Heart right ventricle (tissue), 16 donors: ENCODE data around the gene IP6K1. TPM values are rescaled to one million over a fixed set of nuclear protein-coding genes. Genes with fewer than 3 reads are reported as not detected.

ENCODE experiments used
- ATAC-seq, 8 donors: fragments of 200-7000 bp; cut with Tn5 transposase; one replicate each; pipeline ENCODE4 v1.9.1; 2020; ENCODE audit warnings: mild to moderate bottlenecking in 8 of 8, moderate library complexity in 8 of 8, moderate number of reproducible peaks in 1 of 8
- DNase-seq, 2 donors: peaks; one replicate each; pipeline ENCODE4 v3.0.0-alpha.2; 2020
- H3K27ac ChIP-seq, 10 donors: fragments of 200-600 bp; sonication (generic) in 2 of 10; one replicate each; pipeline versions ENCODE4 v1.5.0 to v1.8.0; 2020 to 2022; ENCODE audit warnings: mild to moderate bottlenecking in 3 of 10
- H3K27me3 ChIP-seq, 7 donors: fragments of 200-600 bp; one replicate each; pipeline ENCODE4 v1.8.0; 2021 to 2022; ENCODE audit warnings: mild to moderate bottlenecking in 2 of 7
- H3K36me3 ChIP-seq, 9 donors: fragments of 200-600 bp; sonication (generic) in 1 of 9; one replicate each; pipeline versions ENCODE4 v1.5.0 to v1.8.0; 2020 to 2022; ENCODE audit warnings: mild to moderate bottlenecking in 2 of 9
- H3K4me1 ChIP-seq, 9 donors: fragments of 200-600 bp; sonication (generic) in 1 of 9; one replicate each; pipeline versions ENCODE4 v1.5.0 to v1.8.0; 2020 to 2022; ENCODE audit warnings: mild to moderate bottlenecking in 4 of 9
- H3K4me3 ChIP-seq, 10 donors: fragments of 200-600 bp; sonication (generic) in 2 of 10; one replicate each; pipeline versions ENCODE4 v1.5.0 to v1.8.0; 2020 to 2022; ENCODE audit warnings: mild to moderate bottlenecking in 7 of 10, moderate library complexity in 2 of 10
- H3K9me3 ChIP-seq, 11 donors: fragments of 200-600 bp in 10 of 11; sonication (generic) in 2 of 11; one replicate each; pipeline versions ENCODE4 v1.5.0 to v1.8.0; 2013 to 2022; ENCODE audit warnings: mild to moderate bottlenecking in 2 of 11, control low read depth in 1 of 11, moderate library complexity in 1 of 11
- WGBS, 2 donors: extraction: QIAGEN DNeasy Blood & Tissue Kit; methylation state at CpG; one replicate each; pipeline ENCODE4 v1.1.7; 2013; ENCODE audit warnings: inconsistent platforms in 1 of 2; 5-methylcytosine and 5-hydroxymethylcytosine counted together
- intact Hi-C, 10 donors: fragments of 100-400 bp; cut with DNase I; formaldehyde crosslinking; loops; one replicate each; pipeline versions ENCODE4 v1.11.1 to v1.14.2; 2022
- polyA plus RNA-seq, 2 donors: library from polyadenylated mRNA; stranded (reverse); fragments of 200-250 nt; gene quantifications; one replicate each; pipeline ENCODE4 v1.2.3, GENCODE V29; 2013
- total RNA-seq, 10 donors: library from RNA; stranded (reverse); fragmentation: NEBNext Ultra II Directional in 3 of 10; extraction: Animal tissue kit (Norgen Biotek cat#: 25700) in 3 of 10; gene quantifications; one replicate each; pipeline versions ENCODE4 v1.2.1 to v1.2.4, GENCODE V29; 2021 to 2023
- TF ChIP-seq, protein P1 (sequence below), 9 donors: fragments of 200-600 bp; sonication (generic) in 2 of 9; IDR thresholded peaks; one replicate each; pipeline versions ENCODE4 v1.5.0 to v1.8.0; 2021 to 2022; ENCODE audit warnings: antibody characterized with exemption in 9 of 9, mild to moderate bottlenecking in 5 of 9, moderate library complexity in 1 of 9
- donor health status: Arrhythmogenic right ventricular cardiomyopathy.
- donor health status: ischemic (EF 13 %, LVEDD 7.1; RV severe dilation, severe dysfunction).
- donor health status: healthy with polysubstance abuse.
- donor health status: DM: no; HTN: yes; CAD: no.
- donor health status: DM: no; HTN: no; CAD: no.
- donor health status: ischemic (EF 25% LVEDD 6.9; RV normal size, moderate dysfunction).
- donor health status: ischemic (EF 25% LVEDD 5.7; RV mildly dilated, moderate dysfunction).
- donor health status: healthy.
- donor health status: DM: yes; HTN: yes; CAD: no.
- donor health status: Ischemic cardiomyopathy.
- donor health status: ischemic (EF 35%, LVEDD 5.7; RV mildly dilated, moderate dysfunction).
- donor health status: nonischemic (EF 11% LVEDD 7.7; RV severe dilation, severe dysfunction).
- donor health status: DM: yes; HTN: yes; CAD: no.
- donor health status: PGD.
- donor health status: ischemic (EF 29% LVEDD 5.4; RV normal size, mild dysfunction).
- donor health status: nonischemic (EF 23%, LVEDD 6.1; RV moderate dilation, normal function).

The IP6K1 gene
- total and polyA plus RNA-seq, 12 donors: 9.0 to 24.4 (median 16.5) TPM

DNA sequence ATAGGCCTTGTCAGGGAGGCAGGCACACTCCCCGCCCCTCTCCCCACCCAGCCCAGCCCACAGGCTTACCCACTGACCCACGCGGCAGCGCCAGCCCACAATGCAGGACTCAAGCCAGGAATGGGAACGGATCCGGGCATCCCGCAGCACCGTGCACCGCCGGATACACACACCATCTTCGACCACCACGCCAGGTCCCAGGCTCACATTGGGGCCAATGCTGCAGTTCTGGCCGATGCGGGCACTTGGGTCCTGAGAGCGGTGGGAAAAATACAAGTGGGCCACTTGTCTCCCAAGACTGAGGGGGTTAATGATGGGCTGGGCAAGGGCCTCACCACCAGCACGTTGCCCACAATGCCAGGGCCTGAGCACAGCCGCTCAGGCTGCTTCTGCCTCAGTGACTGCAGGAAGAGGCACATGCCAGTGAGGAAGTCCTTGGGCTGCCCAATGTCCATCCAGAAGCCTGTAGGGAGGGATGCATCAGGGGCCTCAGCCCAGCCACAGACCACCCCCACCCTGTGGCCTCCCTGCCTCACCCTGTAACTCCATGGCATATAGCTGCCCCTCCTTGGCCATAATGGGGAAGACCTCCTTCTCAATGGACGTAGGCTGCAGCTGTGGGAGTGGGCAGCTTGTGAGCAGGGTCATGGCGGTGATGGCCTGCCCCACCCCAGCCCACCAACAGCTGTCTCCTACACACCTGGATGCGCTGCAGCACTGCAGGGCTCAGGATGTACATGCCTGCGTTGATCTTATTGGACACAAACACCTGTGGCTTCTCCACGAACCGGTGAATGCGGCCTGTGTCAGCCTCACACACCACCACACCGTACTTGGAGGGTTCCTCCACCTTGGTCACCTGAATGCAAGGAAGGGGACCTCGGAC is 64.2 kb downstream of the IP6K1 start:
- Histone ChIP-seq H3K27ac (peak overlapping the region in 2 of 10 donors; percentile 96 to 98), H3K9me3 (no peaks in the 10 kb centered on the region), H3K4me3 (peak overlapping the region in 4 of 10 donors; percentile 78 to 100 (median 98)), H3K36me3 (peaks cover 0 to 53% (median 7%) of the 10 kb centered on the region in 9 donors), H3K4me1 (peaks cover 15 to 52% (median 35%) of the 10 kb centered on the region in 9 donors), H3K27me3 (no peaks in the 10 kb centered on the region)
- TF ChIP-seq, protein P1, sequence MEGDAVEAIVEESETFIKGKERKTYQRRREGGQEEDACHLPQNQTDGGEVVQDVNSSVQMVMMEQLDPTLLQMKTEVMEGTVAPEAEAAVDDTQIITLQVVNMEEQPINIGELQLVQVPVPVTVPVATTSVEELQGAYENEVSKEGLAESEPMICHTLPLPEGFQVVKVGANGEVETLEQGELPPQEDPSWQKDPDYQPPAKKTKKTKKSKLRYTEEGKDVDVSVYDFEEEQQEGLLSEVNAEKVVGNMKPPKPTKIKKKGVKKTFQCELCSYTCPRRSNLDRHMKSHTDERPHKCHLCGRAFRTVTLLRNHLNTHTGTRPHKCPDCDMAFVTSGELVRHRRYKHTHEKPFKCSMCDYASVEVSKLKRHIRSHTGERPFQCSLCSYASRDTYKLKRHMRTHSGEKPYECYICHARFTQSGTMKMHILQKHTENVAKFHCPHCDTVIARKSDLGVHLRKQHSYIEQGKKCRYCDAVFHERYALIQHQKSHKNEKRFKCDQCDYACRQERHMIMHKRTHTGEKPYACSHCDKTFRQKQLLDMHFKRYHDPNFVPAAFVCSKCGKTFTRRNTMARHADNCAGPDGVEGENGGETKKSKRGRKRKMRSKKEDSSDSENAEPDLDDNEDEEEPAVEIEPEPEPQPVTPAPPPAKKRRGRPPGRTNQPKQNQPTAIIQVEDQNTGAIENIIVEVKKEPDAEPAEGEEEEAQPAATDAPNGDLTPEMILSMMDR (IDR thresholded peaks at IDR 0.05): no peak
- 89 to 91% methylated on average over 26 of the region's 26 CpGs for WGBS, 2 donors
- DNase-seq (no peak), ATAC-seq (no peak)
- intact Hi-C loops: loop anchor here in 2 of 10 donors (5.0 to 10.0 kb wide), 2 partner anchors 65 to 183 kb away; partner anchors contain the start of genes IP6K1 (in 1 of the 2) and MST1R (in 1 of the 2)

DNA sequence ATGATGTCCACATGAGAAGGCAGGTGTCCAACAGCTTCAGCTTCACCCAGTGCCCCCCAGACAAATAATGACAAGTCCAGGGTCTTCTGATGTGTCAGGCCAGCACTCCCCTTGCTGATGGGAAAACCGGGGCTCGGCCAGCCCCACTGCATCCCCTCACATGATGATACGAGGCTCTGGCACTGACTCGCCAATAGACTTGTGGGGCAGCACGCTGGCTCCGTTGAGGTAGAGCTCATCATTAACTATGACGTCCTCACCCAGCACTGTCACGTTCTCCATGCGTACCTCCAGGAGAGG is 64.8 kb downstream of the IP6K1 start:
- ATAC-seq: no peak
- H3K4me3 ChIP-seq: no peak overlapping the region
- 78 to 82% methylated on average over 9 of the region's 9 CpGs for WGBS, 2 donors
- H3K9me3 ChIP-seq: no peaks in the 10 kb centered on the region
- no peak for DNase-seq
- no peak overlapping the region for H3K27ac ChIP-seq
- H3K27me3 ChIP-seq: no peaks in the 10 kb centered on the region
- intact Hi-C loops: loop anchor here in 2 of 10 donors (5.0 to 10.0 kb wide), 2 partner anchors 66 to 183 kb away; partner anchors contain the start of genes IP6K1 (in 1 of the 2) and MST1R (in 1 of the 2)
- H3K4me1 ChIP-seq: peaks cover 15 to 52% (median 35%) of the 10 kb centered on the region in 9 donors
- TF ChIP-seq, protein P1 (IDR thresholded peaks at IDR 0.05): no peak
- peaks cover 0 to 53% (median 1%) of the 10 kb centered on the region in 9 donors for H3K36me3 ChIP-seq

DNA sequence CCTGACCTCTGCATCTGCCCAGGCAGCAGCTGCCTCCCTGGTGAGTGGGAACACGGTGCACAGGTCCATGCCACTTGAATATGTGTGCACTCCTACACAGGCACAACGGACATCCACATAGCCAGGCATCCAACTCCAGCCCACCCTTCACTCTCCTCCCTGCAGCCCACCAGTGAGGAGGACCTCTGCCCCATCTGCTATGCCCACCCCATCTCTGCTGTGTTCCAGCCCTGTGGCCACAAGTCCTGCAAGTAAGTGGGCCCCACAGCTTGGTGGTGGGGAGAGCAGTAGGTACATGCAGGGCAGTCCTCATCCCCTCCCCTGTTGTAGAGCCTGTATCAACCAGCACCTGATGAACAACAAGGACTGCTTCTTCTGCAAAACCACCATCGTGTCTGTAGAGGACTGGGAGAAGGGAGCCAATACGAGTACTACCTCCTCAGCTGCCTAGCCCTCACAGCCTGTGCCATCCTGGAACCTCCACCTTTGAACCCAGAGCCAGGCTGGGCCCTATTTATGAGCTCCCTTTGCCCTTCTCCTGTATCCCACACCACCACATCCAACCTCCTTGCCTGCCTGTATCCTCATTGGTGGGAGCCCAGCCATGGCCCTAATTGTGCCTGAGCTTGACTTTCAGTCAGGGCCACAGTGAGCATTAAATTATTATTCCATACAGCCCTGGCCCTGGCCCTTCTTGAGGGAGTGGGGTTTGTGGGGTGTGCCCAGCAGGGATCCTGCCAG is 65.3 kb downstream of the IP6K1 start:
- Histone ChIP-seq H3K4me1 (peaks cover 15 to 52% (median 35%) of the 10 kb centered on the region in 9 donors), H3K4me3 (no peak overlapping the region), H3K27ac (no peak overlapping the region), H3K9me3 (no peaks in the 10 kb centered on the region), H3K36me3 (peaks cover 0 to 52% (median 3%) of the 10 kb centered on the region in 9 donors), H3K27me3 (no peaks in the 10 kb centered on the region)
- no peak for ATAC-seq
- 64 to 68% methylated on average over 4 of the region's 4 CpGs for WGBS, 2 donors
- TF ChIP-seq, protein P1 (IDR thresholded peaks at IDR 0.05): no peak
- DNase-seq: no peak
- intact Hi-C loops: loop anchor here in 2 of 10 donors (5.0 to 10.0 kb wide), 2 partner anchors 66 to 184 kb away; partner anchors contain the start of genes IP6K1 (in 1 of the 2) and MST1R (in 1 of the 2)
